Body of pancreas (tissue), 4 donors: ENCODE results near the gene SEMA3E.

Experiments
- CTCF ChIP-seq, 7 experiments: fragments of 450-650 bp in 4 of 7; fragments of 200-600 bp in 3 of 7; sonication (generic) in 3 of 7; IDR thresholded peaks; one replicate each; pipeline ENCODE4 v1.5.1; 2016 to 2019; ENCODE audit warnings: antibody characterized with exemption in 7 of 7
- POLR2A ChIP-seq, 3 donors: fragments of 450-650 bp; IDR thresholded peaks; one replicate each; pipeline ENCODE4 v1.6.1; 2016; ENCODE audit warnings: antibody characterized with exemption in 3 of 3, mild to moderate bottlenecking in 2 of 3

DNA sequence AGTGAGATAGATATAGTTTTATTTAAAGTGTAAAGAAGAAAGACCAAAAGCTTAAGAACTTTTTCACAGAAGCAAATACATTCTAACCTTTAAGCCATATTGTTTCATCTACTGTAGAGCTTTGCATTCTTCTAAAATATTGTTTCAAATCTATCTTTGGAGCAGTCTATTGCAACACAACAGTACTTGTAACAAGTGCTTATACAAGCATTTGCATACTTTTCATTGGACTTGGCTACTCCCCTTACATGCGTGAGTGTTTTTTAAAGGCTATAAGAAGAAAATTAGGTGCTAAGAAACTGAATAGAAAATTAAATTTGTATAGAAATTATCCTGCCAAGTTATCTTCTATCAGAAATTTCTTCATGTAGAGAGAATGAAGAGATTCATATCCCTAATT lies 45.3 kb downstream of the SEMA3E start:
- TF ChIP-seq CTCF (IDR thresholded peaks at IDR 0.05) (no peak), POLR2A (IDR thresholded peaks at IDR 0.05) (no peak)
